Thymus (tissue), 11 donors: ENCODE measurements around the gene THUMPD3. TPM values are rescaled to one million over a fixed set of nuclear protein-coding genes. Genes with fewer than 3 reads are reported as not detected.

Experiments used
- DNase-seq, 9 donors: peaks; one replicate each; pipeline ENCODE4 v3.0.0-alpha.2; 2013; ENCODE audit warnings: low spot score in 9 of 9, low read depth in 6 of 9, missing footprints in 1 of 9
- H3K27ac ChIP-seq, 2 donors: one replicate each; pipeline ENCODE4 v1.5.1; 2013; ENCODE audit warnings: control low read depth in 1 of 2, low read depth in 1 of 2, low read length in 1 of 2, mild to moderate bottlenecking in 1 of 2, moderate library complexity in 1 of 2
- H3K27me3 ChIP-seq, 2 donors: one replicate each; pipeline ENCODE4 v1.5.1; 2013; ENCODE audit warnings: low read length in 1 of 2; ENCODE audit not compliant: control insufficient read depth in 2 of 2, insufficient read depth in 1 of 2
- H3K36me3 ChIP-seq, 2 donors: one replicate each; pipeline ENCODE4 v1.5.1; 2013; ENCODE audit warnings: low read length in 1 of 2, mild to moderate bottlenecking in 1 of 2, moderate library complexity in 1 of 2; ENCODE audit not compliant: control insufficient read depth in 2 of 2, insufficient read depth in 2 of 2
- H3K4me1 ChIP-seq, 2 donors: one replicate each; pipeline ENCODE4 v1.5.1; 2013; ENCODE audit warnings: low read length in 2 of 2; ENCODE audit not compliant: control insufficient read depth in 2 of 2, insufficient read depth in 2 of 2
- H3K4me3 ChIP-seq, 2 donors: one replicate each; pipeline ENCODE4 v1.5.1; 2013; ENCODE audit warnings: low read length in 2 of 2, control low read depth in 1 of 2, mild to moderate bottlenecking in 1 of 2
- H3K9me3 ChIP-seq, 2 donors: one replicate each; pipeline ENCODE4 v1.5.1; 2013; ENCODE audit warnings: low read length in 1 of 2, mild to moderate bottlenecking in 1 of 2; ENCODE audit not compliant: control insufficient read depth in 2 of 2, insufficient read depth in 1 of 2
- WGBS: extraction: QIAGEN DNeasy Blood & Tissue Kit; methylation state at CpG from one replicate; pipeline ENCODE4 v1.1.7; 2013; 5-methylcytosine and 5-hydroxymethylcytosine counted together
- polyA plus RNA-seq: library from polyadenylated mRNA; stranded (reverse); fragments of 200-250 nt; gene quantifications from one replicate; pipeline ENCODE4 v1.2.3, GENCODE V29; 2013
- total RNA-seq: library from RNA; stranded (reverse); fragments of 120-200 nt; gene quantifications from one replicate; pipeline ENCODE4 v1.2.4, GENCODE V29; 2013
- donor health status: healthy.

THUMPD3 gene
- total and polyA plus RNA-seq, 2 donors: 36.6 to 48.0 TPM

GRCh38 chr3:9408061-9408460 is 45.2 kb downstream of the THUMPD3 start:
- 97% methylated on average over 6 of the region's 6 CpGs for WGBS
- no peak overlapping the region for H3K4me3 ChIP-seq
- no peak for DNase-seq
- peaks cover 2 to 5% of the 10 kb centered on the region in 2 donors for H3K4me1 ChIP-seq
- H3K9me3 ChIP-seq: no peaks in the 10 kb centered on the region
- H3K27me3 ChIP-seq: no peaks in the 10 kb centered on the region
- peaks cover 0 to 4% of the 10 kb centered on the region in 2 donors for H3K36me3 ChIP-seq
- no peak overlapping the region for H3K27ac ChIP-seq

GRCh38 chr3:9408546-9408945 is 45.7 kb downstream of the THUMPD3 start:
- H3K27ac ChIP-seq: no peak overlapping the region

DNA sequence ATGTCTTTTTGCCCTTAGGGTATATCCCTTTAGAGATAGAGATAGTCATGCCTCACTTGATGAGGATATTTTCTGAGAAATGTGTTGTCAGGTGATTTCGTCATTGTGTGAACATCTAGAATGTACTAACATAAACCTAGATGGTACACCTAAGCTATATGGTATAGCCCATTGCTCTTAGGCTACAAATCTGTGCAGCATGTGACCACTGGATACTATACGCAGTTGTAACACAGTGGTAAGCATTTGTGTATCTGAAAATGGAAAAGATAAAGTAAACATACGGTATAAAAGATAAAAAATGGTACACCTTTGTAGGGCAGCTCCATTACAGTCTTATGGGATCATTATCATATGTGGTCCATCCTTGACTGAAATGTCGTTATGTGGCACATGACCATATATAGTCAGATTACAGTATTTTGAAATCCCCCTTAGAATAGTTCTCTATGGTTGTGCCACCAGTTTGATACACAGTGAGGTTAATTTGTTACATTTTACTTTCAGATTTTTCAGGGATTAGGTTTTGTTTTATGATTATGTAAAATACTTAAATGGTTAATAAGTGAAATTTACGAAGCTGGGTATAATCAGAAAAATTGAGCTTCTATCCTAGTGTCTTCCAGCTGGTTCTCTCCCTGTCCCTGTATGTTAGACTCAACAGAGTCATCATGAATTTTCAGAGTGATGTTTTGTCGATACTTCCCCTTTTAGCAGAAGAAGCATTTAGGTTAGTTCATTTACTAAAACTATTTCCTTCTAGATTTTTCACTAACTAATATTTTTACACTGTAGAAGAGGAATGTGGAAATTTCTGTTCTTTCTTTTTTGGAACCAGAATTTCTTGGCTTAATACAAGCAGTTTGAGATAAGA is 47.4 kb downstream of the THUMPD3 start:
- Histone ChIP-seq H3K4me3 (no peak overlapping the region), H3K4me1 (peaks cover 2 to 3% of the 10 kb centered on the region in 2 donors), H3K9me3 (no peaks in the 10 kb centered on the region), H3K27me3 (no peaks in the 10 kb centered on the region), H3K27ac (no peak overlapping the region), H3K36me3 (peaks cover 0 to 4% of the 10 kb centered on the region in 2 donors)
- 82% methylated on average over 6 of the region's 6 CpGs for WGBS
- DNase-seq: no peak

More at GRCh38 chr3:9408546-9408945, 45.7 kb downstream of the THUMPD3 start:
- Histone ChIP-seq H3K27me3 (no peaks in the 10 kb centered on the region), H3K9me3 (no peaks in the 10 kb centered on the region), H3K36me3 (peaks cover 0 to 4% of the 10 kb centered on the region in 2 donors), H3K4me3 (no peak overlapping the region), H3K4me1 (peaks cover 2 to 5% of the 10 kb centered on the region in 2 donors)
- DNase-seq: no peak
- WGBS: 100% methylated on average over 1 of the region's 1 CpG

DNA sequence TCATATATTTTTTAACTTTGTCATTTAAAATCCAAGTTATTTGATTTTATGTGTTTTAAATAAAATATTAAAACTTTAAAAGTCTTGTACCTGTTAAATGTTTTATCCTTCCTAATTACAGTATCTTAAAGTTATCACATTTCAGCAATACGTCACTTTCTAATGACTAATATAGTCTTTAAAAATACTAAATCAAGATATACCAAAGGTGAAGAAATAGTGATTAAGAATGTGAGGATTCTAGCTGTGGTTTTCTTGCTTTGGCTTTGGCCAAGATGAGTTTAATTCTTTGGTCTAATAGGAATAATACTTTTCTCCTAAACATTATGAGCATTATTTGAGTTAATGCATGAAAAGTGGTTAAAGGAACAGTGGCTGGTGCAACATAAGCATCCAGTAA is 48.4 kb downstream of the THUMPD3 start:
- no peaks in the 10 kb centered on the region for H3K27me3 ChIP-seq
- no peak overlapping the region for H3K27ac ChIP-seq
- H3K36me3 ChIP-seq: peaks cover 4 to 8% of the 10 kb centered on the region in 2 donors
- DNase-seq: no peak
- peaks cover 2 to 3% of the 10 kb centered on the region in 2 donors for H3K4me1 ChIP-seq
- no peak overlapping the region for H3K4me3 ChIP-seq
- 99% methylated on average over 1 of the region's 1 CpG for WGBS
- no peaks in the 10 kb centered on the region for H3K9me3 ChIP-seq

DNA sequence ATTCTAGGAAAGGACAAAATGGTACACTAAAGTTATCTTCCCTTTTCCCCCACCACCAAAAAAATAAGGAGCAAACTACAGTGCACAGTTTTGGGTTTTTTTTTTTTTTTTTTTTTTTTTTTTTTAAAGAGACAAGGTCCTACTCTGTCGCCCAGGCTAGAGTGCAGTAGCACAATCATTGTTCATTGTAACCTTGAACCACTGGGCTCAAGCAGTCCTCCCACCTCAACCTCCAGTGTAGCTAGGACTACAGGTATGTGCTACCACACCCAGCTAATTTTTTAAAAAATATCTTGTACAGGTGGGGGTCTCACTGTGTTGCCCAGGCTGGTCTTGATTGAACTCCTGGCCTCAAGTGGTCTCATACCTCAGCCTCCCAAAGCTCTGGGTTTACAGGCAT is 49.4 kb downstream of the THUMPD3 start:
- H3K27me3 ChIP-seq: no peaks in the 10 kb centered on the region
- WGBS: 96% methylated on average over 1 of the region's 1 CpG
- H3K9me3 ChIP-seq: no peaks in the 10 kb centered on the region
- H3K36me3 ChIP-seq: peaks cover 4 to 8% of the 10 kb centered on the region in 2 donors
- DNase-seq: no peak
- H3K4me1 ChIP-seq: peaks cover 0 to 3% of the 10 kb centered on the region in 2 donors
- no peak overlapping the region for H3K27ac ChIP-seq
- no peak overlapping the region for H3K4me3 ChIP-seq

GRCh38 chr3:9414826-9415225 is 52.0 kb downstream of the THUMPD3 start:
- Histone ChIP-seq H3K4me1 (peaks cover 0 to 3% of the 10 kb centered on the region in 2 donors), H3K27me3 (no peaks in the 10 kb centered on the region), H3K27ac (no peak overlapping the region)

DNA sequence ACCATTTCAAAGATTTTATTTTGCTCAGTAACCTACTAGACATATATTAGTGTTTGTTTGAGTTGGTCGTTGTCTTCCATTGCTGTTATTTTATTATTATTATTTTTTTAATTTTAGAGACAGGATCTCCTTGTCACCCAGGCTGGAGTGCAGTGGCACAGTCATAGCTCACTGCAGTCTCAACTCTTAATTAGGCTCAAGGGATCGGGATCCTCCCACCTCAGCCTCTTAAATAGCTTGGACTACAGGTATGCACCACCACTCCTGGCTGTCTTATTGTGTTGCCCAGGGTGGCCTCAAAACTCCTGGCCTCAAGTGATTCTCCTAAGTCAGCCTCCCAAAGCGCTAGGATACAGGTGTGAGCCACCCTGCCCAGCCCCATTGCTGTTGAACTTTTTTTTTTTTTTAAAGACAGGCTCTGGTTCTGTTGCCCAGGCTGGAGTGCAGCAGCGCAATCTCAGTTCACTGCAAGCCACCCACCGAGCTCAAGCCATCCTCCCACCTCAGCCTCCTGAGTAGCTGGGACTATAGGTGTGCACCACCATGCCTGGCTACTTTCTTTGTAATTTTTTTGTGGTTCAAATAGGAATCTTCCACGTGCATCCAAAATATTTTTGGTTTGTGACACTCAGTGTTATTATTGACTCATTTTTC is 52.8 kb downstream of the THUMPD3 start:
- H3K27me3 ChIP-seq: no peaks in the 10 kb centered on the region
- no peak overlapping the region for H3K4me3 ChIP-seq
- WGBS: 98% methylated on average over 6 of the region's 6 CpGs
- no peak for DNase-seq
- peaks cover 0 to 8% of the 10 kb centered on the region in 2 donors for H3K36me3 ChIP-seq
- no peaks in the 10 kb centered on the region for H3K9me3 ChIP-seq
- H3K27ac ChIP-seq: no peak overlapping the region
- H3K4me1 ChIP-seq: peaks cover 0 to 3% of the 10 kb centered on the region in 2 donors

More at GRCh38 chr3:9414826-9415225, 52.0 kb downstream of the THUMPD3 start:
- no peak overlapping the region for H3K4me3 ChIP-seq
- no peaks in the 10 kb centered on the region for H3K9me3 ChIP-seq
- no peak for DNase-seq
- H3K36me3 ChIP-seq: peaks cover under 1 to 8% of the 10 kb centered on the region in 2 donors

DNA sequence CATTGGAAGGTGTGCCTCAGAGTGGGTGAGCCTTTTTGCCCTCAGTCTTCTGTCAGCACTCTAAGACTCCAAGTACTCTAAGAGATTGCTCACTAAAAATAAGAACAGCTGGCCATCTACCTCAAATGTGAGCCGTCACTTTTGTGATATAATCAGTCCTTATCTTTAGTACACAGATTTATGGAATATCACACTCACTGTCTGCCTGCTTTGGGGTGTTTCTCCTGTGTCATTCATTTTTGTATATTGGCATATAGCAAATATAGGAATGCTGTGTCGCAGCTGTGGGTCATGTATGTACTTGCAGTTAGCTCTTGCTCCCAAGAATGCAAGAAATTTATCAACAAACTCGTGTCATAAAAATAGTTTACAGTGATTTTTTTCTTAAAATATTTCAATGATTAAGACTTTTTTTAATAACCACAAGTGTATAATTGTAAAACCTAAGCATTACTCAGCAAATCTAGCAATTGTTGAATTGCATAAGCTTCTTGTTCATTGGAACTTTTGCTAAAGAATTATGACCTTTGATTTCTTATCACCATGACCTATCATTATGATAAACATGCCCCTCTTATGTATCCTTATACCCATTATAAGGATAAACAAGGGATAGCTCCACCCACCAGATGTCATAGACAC is 53.4 kb downstream of the THUMPD3 start:
- no peaks in the 10 kb centered on the region for H3K9me3 ChIP-seq
- no peak for DNase-seq
- peaks cover 3 to 4% of the 10 kb centered on the region in 2 donors for H3K4me1 ChIP-seq
- H3K4me3 ChIP-seq: no peak overlapping the region
- H3K27ac ChIP-seq: no peak overlapping the region
- WGBS: 79% methylated on average over 3 of the region's 3 CpGs
- H3K36me3 ChIP-seq: peaks cover 0 to 8% of the 10 kb centered on the region in 2 donors
- no peaks in the 10 kb centered on the region for H3K27me3 ChIP-seq
